Measurements from ENCODE around the gene KCNS1. TPM values are rescaled to one million over a fixed set of nuclear protein-coding genes. Genes with fewer than 3 reads are reported as not detected.
"Not testable (repeated sequence)": the region's sequence is repeated elsewhere in the genome, so short reads cannot be mapped to it uniquely, and the experiment has no call there.

Gene KCNS1
- total RNA-seq = under 1 TPM in 1 of 4 donors, not detected in 3; 0.97 TPM

GRCh38 chr20:45100563-45101245 lies at the start of gene KCNS1:
Gene KCNS1, minus strand, starts transcription at chr20:45101127. Its CDS starts 1,891 bp downstream, at chr20:45099236.
- Histone ChIP-seq H3K27ac (no peak within 1 kb of the TSS), H3K36me3 (no peaks in the 10 kb centered on the region), H3K4me1 (peaks cover 0 to 10% of the 10 kb centered on the region in 2 donors), H3K4me3 (no peak within 1 kb of the TSS), H3K9me3 (no peaks in the 10 kb centered on the region), H3K27me3 (peaks cover 7 to 17% of the 10 kb centered on the region in 2 donors)
- TF ChIP-seq POLR2A (IDR thresholded peaks at IDR 0.05) = no peak
- no peak for TF ChIP-seq CTCF (IDR thresholded peaks at IDR 0.05)
- no peak for DNase-seq
- intact Hi-C loops (cut with DNase I; ENCODE audit: low total_unique reads) = no loop called here

- no peak for DNase-seq
- TF ChIP-seq CTCF (IDR thresholded peaks at IDR 0.05) (no peak), POLR2A (IDR thresholded peaks at IDR 0.05) (no peak)
- Histone ChIP-seq H3K36me3 (no peaks in the 10 kb centered on the region), H3K4me1 (no peaks in the 10 kb centered on the region), H3K4me3 (no peak overlapping the region), H3K27me3 (peaks cover 0 to 11% of the 10 kb centered on the region in 2 donors), H3K9me3 (no peaks in the 10 kb centered on the region), H3K27ac (no peak overlapping the region)
- intact Hi-C loops (cut with DNase I; ENCODE audit: low total_unique reads) = no loop called here
Measured at GRCh38 chr20:45149062-45149461, 48.1 kb upstream of the KCNS1 start.

- H3K36me3 ChIP-seq = no peaks in the 10 kb centered on the region
- intact Hi-C loops (cut with DNase I; ENCODE audit: low total_unique reads) = no loop called here
- no peak for TF ChIP-seq POLR2A (IDR thresholded peaks at IDR 0.05)
- no peaks in the 10 kb centered on the region for H3K27me3 ChIP-seq
- H3K9me3 ChIP-seq = no peaks in the 10 kb centered on the region
- no peak overlapping the region for H3K27ac ChIP-seq
- no peak overlapping the region for H3K4me3 ChIP-seq
- H3K4me1 ChIP-seq = no peaks in the 10 kb centered on the region
- no peak for DNase-seq
Measured at GRCh38 chr20:45140836-45141235, 39.9 kb upstream of the KCNS1 start.

- H3K27ac ChIP-seq; H3K4me3 ChIP-seq; H3K36me3 ChIP-seq; H3K4me1 ChIP-seq; H3K27me3 ChIP-seq; DNase-seq; H3K9me3 ChIP-seq; intact Hi-C loops (cut with DNase I; ENCODE audit: low total_unique reads): not testable (repeated sequence)
Measured at GRCh38 chr20:45139733-45140375, 38.9 kb upstream of the KCNS1 start.

GRCh38 chr20:45138561-45139300 lies 37.8 kb upstream of the KCNS1 start:
- Histone ChIP-seq H3K9me3 (no peaks in the 10 kb centered on the region), H3K27me3 (no peaks in the 10 kb centered on the region), H3K27ac (no peak overlapping the region), H3K36me3 (no peaks in the 10 kb centered on the region), H3K4me1 (no peaks in the 10 kb centered on the region), H3K4me3 (no peak overlapping the region)
- TF ChIP-seq POLR2A (IDR thresholded peaks at IDR 0.05) (no peak), CTCF (IDR thresholded peaks at IDR 0.05) (peak in 1 of 4 experiments; percentile 16)
- intact Hi-C loops (cut with DNase I; ENCODE audit: low total_unique reads) = no loop called here
- DNase-seq = no peak

- DNase-seq = no peak
- no peaks in the 10 kb centered on the region for H3K4me1 ChIP-seq
- no peaks in the 10 kb centered on the region for H3K36me3 ChIP-seq
- H3K27me3 ChIP-seq = no peaks in the 10 kb centered on the region
- H3K4me3 ChIP-seq = no peak overlapping the region
- intact Hi-C loops (cut with DNase I; ENCODE audit: low total_unique reads) = no loop called here
- no peak for TF ChIP-seq POLR2A (IDR thresholded peaks at IDR 0.05)
- no peak for TF ChIP-seq CTCF (IDR thresholded peaks at IDR 0.05)
- no peak overlapping the region for H3K27ac ChIP-seq
- H3K9me3 ChIP-seq = no peaks in the 10 kb centered on the region
Measured at GRCh38 chr20:45136911-45137310, 36.0 kb upstream of the KCNS1 start.

Data from uterus (tissue), 4 donors.